Fibroblast of the conjunctiva (primary cell): Measurements from ENCODE around the gene SFT2D3.

Source experiments
- DNase-seq: peaks from one replicate; pipeline ENCODE4 v3.0.0-alpha.2; 2010; ENCODE audit warnings: low read depth

The SFT2D3 gene

DNA sequence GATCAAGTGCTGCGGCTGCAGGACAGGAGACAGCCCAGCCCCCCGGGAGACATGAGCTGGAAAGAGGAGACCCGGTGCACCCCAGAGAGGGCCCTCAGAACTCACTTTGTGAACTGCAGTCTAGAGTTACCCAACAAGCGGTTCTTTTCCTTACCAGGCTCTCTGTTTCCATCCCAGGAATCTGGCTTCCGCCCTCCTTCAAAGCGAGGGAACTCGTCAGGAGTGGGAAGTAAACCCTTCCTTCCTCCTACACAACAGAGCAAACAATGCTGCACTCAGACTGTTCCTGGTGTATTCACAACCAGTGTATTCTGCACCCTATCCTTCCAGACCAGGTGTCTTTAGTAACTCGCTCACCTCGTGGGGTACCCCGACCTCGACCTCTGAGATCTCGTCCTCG is 8.0 kb downstream of the SFT2D3 start:
- DNase-seq = no peak

DNA sequence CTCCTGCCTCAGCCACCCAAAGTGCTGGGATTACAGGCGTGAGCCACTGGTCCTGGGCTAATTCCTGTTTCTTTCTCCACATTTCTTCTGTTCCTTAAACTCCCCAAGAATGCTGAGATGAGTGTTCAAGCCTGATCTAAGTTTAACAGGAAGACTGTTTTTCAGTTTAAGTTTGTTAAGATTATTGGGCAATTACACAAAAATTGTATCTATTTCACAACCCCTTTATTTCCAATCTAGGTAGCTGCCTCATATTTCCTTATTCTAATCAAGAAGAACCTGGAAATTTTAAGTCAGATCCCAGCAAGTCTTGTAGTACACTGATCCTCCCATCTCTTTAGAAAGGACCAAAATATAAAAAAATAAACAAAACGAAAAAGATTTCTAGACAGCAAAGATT is 11.7 kb downstream of the SFT2D3 start:
- no peak for DNase-seq

DNA sequence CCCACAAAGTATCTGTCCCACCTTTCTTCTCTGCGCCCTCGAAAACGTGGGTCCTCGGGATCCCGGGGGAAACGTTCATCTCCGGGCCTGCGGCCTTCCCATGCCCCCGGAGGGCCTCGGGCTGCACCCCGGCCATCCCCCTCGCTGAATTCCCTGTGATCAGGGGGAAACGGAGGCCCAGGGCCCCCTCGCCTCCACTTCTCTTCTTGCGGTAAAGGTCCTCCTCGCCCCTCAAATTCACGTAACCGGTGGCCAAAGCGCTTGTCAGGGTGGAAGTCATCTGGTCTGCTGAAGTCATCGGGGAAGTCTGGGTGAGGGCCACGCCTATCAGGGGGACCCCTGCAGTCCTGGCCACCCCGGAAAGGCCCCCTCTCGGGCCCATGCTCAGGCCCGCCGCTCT is 12.3 kb downstream of the SFT2D3 start:
- DNase-seq = no peak

DNA sequence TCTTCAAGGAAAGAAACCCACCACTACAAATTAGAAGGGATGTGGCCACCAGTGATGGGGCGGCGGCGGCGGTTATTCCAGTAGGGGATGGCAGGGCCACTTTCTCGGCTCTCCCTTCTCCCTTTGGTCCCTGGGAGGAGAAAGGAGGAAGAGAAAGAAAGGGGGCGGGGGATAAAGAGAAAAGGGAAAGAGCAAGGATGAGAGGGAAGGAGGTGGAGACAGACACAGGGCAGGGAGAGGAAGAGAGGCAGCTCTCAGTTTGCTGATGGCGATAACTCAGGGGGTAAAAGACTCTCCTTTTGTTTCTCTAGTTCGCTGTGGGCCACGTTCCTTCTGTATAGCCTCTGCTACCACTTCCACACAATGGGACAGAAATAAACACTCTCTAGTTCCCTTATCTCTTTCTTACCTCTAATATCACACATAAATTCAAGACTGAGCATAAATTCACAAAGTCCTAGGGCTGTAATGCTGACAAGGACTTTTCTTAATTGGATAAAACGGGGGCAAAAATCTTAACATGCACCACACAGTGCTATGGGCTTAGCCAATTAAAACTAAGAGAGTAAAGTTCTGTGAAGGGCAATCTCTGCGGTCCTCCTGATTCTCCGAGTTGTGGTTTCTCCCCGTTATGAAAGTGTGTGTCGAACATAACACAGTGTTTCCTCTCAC is 14.6 kb downstream of the SFT2D3 start:
- no peak for DNase-seq

DNA sequence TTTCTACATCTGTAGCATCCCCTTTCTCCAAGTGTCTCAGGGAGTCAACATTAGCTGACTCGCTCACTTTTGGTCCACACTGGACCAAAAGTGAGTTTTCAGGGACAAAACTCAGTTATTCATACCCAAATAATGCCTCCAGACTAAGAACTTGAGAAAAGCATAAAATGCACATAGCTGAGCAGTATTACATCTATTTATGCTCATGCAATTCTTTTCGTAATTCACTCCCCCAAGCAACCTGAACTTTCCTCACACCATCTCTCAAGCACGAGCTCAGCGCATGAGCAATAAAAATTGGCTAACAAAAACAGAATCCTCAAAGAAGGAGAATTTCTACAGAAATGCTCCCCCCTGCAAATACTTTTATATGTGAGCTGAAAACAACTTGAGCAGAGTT is 17.0 kb downstream of the SFT2D3 start:
- no peak for DNase-seq

DNA sequence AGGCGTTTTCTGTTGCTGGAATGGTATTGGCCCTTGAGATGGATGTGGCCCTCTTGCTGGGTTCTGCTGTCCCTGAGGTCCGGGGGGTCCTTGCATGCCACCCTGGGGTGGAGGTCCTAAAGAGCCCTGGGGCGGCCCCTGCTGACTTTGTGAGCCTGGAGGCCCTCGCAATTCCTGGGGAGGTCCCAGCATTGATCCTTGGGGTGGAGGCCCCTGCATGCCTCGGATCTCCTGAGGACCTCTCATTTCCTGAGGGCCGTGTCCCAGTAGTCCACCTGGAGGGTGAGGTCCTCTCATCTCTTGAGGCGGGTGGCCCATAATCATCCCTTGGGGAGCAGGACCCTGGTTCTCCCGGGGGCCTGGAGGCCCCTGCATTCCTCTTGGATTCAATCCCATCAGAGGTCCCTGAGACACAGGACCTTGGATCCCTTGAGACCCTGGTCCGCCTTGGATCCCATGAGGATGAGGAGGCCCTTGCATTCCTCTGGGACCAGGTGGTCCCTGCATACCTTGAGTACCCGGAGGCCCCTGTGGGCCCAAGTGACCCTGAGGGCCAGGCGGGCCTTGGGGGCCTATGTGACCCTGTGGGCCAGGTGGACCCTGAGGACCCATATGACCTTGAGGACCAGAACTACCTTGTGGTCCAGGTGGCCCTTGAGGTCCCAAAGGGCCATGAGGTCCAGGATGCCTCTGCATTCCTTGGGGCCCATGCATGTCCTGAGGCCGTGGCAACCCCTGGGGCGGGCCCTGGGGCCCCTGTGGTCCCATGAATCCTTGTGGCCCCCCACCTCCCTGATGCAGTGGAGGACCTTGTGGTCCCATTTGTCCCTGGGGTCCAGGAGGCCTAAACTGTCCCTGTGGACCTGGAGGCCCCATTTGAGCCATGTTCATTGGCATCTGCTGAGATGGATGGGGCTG is 18.3 kb downstream of the SFT2D3 start:
- DNase-seq = no peak

DNA sequence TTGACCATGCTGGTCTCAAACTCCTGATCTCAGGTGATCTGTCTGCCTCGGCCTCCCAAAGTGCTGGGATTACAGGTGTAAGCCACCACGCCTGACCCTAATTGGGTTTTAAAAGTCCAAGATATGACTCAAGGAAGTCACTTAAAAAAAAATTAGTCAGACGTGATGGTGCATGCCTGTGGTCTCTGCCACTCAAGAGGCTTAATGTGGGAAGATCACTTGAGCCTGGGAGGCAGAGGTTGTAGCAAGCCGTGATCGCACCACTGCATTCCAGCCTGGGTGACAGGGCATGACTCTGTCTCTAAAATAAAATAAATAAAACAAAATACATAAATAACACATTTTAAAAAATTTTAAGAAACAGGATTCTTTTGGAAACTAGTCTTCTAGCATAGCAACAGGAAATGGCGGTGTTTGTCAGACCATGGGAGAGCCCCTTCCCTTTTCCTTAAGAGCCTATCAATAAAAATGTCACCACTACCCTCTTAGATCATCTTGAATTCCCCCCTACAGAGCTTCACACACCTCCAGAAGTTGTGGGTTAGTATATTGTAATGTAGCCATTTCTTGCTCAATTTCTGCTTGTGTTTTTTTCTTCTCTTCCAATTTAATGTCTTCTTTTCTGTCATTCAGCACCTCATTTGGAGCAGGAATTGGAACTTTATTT is 20.1 kb downstream of the SFT2D3 start:
- no peak for DNase-seq

DNA sequence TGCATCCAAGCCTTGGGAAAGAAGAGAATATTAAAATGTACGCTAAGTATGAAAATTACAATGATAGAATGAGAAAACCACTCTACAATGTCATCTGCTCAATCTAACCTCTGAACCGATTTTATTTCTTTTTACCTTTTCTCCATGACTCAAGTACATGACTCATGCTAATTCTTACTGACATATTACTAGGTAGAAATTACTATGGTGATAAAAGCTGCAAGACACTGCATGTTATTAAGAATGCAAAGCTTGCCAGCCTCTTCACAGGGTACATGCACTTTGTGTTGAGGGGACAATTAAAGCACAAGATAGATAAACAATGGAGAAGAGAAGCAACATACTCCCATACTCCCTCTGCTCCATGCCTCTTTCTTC is 20.7 kb downstream of the SFT2D3 start:
- DNase-seq = no peak

DNA sequence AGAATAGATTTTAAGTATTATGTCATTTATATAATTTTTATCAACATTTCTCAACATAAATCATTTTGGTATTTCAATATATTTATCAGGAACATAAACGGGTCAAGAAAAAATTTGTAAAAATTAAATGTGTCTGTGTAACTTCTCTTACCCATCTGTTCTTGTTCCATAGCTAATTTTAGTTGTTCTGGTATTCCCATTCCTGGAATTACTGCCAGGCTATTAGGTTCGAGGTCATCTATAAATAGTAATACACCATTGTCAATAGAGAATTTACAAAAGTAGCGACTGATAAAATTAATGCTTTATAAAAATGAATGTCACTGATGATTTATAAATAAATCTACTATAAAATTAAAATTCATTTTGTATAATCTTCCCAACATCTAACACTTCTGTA is 21.5 kb downstream of the SFT2D3 start:
- DNase-seq = no peak

DNA sequence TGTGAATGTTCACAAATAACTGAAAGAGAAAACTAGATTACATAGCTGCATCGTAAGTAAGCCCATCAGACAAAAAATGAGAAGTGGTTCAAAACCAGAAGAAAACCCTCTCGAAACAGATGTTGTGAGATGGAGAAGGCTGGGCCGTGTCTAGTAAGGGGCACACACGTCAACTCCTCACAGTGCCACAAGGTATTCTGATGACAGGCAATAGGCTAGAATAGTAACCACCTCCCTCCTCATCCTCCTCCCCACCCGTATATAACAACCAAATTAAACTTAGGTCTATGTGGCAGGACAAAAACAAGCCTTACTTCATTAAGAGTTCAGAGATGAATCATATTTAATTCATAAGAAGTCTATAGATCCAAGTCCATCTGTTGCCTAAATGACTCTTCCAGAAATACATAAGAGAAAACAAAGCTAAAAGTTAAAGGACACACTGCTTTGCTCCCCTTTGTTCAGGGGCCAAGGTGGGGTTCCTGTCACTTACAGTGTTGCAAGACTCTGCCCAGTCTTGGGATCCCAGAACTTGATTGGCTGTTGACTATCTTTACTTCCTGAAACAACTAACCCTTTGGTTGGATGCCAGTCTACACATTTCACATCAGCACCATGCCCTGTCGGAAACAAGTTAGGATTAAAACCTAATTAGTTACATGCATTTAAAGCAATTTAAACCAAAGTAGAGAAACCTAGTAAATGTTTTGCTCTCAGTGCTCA is 25.0 kb downstream of the SFT2D3 start:
- DNase-seq = no peak

DNA sequence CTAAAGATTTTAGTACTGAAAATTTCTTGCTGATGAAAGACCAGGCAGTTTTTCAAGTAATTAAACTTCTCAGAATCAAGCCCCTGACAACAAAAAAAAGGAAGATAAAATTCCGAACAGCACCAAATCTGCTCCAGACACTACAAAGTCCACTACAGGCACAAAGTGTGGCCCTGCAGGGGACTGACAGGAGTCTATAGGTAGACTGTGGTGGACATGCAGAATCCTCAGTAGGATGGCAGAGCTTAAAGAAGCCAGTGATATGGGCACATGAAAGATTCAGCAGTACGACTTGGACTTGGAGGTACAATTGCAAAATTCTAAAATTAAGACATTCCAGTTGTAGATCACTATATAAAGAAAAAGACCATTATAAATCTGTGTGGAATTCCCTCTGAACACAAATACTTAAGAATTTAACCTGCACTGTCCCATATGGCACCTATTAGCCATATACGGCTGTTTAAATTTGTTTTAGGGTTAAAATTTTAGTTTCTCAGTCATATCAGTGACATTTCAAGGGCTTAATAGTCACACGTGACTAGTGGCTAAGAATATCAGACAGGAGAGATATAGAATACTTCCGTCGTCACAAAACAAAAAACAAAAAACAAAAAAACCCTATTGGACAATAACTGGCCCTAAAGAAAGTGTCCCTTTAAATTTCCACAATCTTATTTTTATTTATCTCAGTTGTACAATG is 32.0 kb downstream of the SFT2D3 start:
- DNase-seq = no peak

DNA sequence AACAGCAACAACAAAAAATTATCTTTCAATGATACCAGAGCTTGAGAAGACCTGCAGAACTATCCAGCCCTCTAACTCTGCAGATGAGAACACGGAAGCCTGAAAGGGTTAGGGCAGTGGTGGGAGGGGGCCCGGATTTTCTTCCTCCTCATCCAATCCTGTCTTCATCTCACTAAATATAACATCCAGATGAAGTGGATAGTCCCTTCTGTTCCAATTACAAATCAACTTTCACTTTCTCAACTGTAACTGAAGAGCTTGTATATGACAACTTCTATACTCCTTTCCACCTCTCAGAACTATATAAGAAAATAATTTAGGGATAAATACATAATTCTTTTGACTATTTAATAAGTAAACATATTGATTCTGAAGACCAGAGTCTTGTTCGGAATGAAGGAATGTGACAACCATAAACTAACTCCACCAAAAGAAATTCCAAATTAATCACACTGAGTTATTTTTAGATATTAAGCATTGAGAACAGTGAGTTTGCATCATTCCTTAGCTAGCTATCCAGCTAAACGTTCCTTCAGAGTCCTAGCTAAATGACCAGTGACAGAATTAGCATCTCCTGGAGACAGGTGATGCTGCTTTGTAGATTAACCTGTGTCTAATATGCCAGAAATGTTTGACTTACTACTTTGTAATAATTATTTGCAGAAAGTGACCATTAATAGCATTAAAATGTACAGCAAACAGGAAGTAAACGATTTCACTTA is 32.7 kb downstream of the SFT2D3 start:
- DNase-seq = peak; percentile 6

DNA sequence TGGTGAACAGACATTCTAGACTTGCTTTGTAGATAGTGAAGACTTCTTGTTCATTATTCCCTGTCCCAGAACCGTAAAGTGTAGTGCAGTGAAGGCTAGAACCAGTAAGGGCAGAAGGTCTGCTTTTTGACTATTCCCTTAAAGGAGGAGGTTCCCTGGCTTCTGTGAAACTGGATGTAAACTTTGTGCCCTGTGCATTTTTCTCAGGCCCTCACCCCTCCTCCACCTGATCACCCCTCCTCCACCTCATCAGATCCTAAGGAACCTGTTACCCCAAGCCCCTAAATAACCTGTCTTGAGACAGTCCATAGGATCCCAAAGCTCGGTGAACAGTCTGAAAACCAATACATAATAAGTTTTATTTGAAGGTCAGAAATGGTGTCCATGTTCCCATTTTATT is 33.7 kb downstream of the SFT2D3 start:
- DNase-seq = no peak

DNA sequence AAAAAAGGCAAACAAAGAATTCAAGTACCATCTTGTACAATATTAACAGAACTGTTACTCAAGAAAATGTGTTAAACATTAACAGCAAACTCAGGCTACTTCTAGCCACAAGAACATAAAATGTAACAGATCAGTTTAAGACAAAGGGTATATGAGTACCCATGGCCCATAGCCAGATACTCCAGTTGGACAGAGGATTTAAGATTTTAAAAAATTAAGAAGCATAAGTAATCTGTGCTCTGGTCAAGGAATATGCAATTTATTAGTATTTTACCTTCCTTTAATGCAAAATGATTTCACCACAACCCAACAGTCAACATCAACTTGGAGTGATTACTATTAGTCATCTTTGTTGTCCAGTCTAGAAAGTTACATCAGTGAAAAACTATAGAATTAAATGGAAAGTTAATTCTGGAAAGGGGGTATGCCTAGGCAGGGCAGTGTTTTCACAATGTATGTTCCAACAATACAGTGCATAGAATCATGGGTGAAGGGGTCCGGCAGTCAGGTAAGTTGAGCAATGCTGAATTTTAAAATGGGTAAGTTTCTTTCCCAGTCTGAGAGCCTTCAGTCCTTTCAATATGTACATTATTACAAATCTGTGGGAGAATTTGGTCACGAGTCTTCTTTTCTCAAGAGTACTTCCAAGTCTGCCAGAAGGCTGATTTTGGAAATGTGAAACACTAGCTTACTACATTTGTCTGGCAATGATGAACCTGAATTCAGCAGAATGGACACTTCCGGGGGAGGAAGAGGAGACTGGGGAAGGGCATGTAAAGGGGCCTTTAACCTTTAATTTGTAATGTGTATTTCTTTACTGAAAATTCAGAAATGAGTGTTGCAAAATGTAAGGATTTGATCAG is 34.5 kb downstream of the SFT2D3 start:
- no peak for DNase-seq

DNA sequence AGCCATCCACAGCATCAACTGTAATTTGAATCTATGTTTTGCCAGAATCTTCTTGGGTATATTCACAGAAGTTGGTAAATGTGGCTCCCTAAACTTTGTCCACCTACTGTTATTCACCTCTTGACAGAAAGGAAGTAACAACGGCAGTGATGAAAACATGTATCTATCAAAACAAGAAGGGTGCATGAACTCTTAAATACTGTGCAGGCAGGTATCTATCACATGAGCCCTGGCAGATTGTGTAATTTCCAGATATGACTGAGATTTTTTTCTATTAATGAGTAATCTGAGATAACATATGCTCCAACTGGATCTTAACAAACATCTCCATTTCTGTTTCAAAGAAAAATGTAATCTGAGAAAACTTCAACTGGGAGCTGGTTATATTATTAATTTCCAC is 36.6 kb downstream of the SFT2D3 start:
- DNase-seq = no peak

DNA sequence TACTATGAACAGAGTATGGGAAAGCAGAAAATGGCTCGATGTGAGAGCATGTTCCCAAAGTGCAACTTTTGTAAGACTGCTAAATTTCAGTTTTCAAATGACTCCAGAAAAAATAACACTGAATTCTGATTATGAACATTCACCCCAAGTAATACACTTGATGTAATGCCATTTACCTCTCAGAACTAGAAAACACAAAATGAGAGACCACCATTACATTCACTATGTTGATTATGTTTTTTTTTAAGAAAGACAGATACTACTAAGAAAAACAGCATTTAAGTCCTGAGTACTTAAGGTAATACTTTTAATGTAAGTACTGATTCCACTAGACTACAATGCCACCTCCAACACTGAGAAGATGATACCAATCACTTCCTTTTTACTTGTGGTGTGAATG is 38.5 kb downstream of the SFT2D3 start:
- no peak for DNase-seq

DNA sequence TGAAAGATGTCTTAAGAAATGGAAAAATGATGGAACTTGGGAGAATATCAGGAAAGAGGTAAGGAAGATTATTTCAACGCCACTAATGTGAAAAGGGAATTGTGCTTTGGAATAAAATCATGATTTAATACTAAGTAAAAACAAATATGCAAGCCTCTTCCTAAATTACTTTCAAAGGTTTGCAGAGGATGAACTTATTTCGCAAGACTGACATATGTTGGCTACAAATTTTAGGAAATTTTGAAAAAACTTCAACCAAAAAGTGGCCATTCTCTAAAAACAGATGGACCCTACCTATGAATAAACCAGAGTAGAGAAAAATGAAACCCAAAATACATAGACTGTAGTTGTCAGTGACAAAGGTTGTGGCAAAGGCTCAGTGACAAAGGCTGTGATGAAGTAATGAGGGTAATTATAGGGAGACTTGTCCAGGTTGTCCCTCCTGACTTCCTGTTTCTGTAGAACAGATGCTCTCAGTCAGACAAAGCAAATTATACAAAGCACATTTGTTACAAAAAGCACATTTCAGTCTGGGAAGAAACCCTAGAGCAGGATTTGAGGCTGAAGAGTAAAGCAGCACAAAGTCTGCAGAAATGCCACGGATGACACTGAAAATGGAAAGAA is 39.5 kb downstream of the SFT2D3 start:
- DNase-seq = no peak

DNA sequence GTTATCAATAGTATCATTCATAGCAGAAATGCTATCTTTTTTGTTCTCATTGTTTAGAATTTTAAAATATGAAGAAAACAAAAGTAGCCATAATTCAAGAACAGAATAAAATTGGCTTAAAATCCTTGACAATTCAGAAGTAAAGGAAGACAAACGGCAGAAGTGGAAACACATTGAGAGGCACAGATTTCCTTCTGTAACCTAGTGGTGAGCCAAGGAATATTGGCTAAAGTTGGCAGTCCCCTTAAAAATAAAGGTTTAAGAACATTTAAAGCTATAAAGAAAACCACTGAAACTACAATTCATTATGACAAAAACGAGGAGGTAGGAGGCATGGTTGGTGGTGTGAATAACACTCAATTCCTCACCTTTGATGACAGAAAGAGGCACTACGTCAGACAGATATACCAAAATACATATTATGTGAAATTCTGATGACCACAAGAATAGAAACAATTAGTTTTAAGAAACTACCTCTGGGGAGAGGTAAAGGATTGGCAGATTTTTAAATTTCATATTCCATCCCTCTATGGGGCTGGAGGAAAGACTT is 42.3 kb downstream of the SFT2D3 start:
- no peak for DNase-seq

DNA sequence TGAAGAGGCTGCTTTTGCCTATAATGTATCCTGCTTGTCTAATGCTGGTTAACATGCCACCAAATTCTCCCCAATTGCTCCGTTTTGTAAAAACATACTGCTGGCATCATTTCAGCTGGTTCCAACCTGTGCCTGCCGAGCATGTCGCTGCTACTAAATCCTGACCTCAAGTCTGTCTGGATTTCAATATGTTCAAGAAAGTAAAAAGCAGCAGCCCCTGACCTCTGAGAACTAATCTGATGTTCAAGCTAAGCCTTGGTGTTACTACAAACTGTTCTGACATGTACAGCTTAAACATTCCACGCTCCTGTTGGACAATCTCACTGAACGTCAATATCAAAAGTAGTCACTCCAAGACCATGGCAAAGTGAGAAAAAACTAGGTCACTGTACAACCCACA is 46.3 kb downstream of the SFT2D3 start:
- DNase-seq = no peak
